HG03571 (cell line): ENCODE measurements around the gene ARPP21.

Experiments
- ATAC-seq: cut with Tn5 transposase; IDR thresholded peaks from one replicate; pipeline ENCODE4 v1.9.1; 2021; ENCODE audit not compliant: unreplicated experiment

ARPP21 gene

GRCh38 chr3:35674451-35675109, 35.3 kb downstream of the ARPP21 start:
- no peak for ATAC-seq

DNA sequence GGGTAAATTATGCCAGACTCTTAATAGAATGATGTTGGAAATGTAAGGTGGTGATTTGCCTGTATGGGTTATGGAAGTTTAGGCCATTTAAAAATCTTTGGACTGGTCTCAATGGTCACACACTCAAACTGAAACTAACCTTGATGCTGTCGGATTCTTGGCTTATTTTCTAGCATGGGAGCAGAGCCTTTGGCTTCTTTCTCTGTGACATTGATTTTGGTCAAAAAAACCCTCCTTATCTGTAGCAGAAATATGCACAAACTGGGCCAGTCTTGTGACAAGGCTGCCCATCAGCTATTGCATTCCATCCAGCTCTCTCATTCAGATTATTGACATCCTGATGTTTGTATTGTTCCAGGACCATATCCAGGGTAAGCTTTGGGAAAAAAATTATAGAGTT, 35.9 kb downstream of the ARPP21 start:
- no peak for ATAC-seq

GRCh38 chr3:35675621-35676020, 36.3 kb downstream of the ARPP21 start:
- ATAC-seq: no peak

- no peak for ATAC-seq
Measured at GRCh38 chr3:35677797-35678196, 38.5 kb downstream of the ARPP21 start.

- ATAC-seq: no peak
Measured at GRCh38 chr3:35678643-35679161, 39.4 kb downstream of the ARPP21 start.

DNA sequence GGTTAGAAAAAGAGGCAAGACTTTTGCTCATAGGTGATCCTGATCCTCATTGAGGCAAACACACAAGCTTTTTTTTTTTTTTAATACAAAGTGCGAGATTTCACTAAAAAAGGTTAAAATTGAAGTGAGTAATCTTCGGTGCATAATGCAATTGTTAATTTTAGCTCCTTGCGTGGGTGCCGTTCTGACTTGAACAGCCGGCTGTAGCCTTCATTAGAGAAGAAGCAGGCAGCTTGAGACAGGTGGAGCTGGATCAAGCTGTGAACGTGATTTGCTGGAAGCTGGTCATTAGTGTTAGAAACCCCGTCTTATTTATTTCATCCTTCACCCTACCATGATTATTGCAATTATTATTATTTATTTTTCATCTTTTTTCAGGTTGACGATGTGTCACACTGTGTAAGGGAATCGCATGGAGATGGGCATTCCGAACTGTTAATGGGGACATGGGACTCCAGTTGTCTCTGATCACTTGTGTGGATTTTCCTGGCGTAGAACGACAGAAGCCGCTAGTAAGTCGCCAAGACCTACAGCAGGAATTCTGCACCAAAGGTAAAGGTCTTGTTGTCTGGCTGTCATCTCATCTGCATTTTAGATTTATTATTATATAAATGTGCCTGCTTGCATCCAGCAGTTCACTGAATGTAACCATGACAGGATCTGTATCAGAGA, 40.2 kb downstream of the ARPP21 start:
- ATAC-seq: no peak

- no peak for ATAC-seq
Measured at GRCh38 chr3:35680866-35681650, 41.7 kb downstream of the ARPP21 start.

GRCh38 chr3:35685153-35685552, 45.8 kb downstream of the ARPP21 start:
- ATAC-seq: no peak

- ATAC-seq: no peak
Measured at GRCh38 chr3:35688826-35689225, 49.5 kb downstream of the ARPP21 start.

GRCh38 chr3:35690271-35690670, 50.9 kb downstream of the ARPP21 start:
- ATAC-seq: no peak

DNA sequence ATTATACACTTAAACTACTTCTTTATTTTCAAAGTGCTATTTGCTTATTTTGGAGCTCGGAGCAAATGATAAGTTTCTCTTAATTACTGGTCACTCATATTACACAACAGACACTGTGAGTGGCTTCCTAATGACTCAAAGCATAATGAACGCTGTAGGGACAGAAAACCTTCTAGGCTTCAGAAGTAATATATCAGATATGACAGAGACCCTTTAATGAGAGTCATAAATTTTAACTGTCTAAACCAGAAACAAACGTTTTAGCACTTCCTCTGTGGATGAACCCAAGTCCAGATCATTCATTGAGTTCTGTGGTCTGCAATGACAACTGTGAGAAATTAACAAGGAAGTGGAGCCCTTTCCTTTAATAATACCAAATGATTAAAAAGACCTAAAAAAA, 66.6 kb downstream of the ARPP21 start:
- ATAC-seq: no peak

- no peak for ATAC-seq
Measured at GRCh38 chr3:35707904-35708303, 68.6 kb downstream of the ARPP21 start.

DNA sequence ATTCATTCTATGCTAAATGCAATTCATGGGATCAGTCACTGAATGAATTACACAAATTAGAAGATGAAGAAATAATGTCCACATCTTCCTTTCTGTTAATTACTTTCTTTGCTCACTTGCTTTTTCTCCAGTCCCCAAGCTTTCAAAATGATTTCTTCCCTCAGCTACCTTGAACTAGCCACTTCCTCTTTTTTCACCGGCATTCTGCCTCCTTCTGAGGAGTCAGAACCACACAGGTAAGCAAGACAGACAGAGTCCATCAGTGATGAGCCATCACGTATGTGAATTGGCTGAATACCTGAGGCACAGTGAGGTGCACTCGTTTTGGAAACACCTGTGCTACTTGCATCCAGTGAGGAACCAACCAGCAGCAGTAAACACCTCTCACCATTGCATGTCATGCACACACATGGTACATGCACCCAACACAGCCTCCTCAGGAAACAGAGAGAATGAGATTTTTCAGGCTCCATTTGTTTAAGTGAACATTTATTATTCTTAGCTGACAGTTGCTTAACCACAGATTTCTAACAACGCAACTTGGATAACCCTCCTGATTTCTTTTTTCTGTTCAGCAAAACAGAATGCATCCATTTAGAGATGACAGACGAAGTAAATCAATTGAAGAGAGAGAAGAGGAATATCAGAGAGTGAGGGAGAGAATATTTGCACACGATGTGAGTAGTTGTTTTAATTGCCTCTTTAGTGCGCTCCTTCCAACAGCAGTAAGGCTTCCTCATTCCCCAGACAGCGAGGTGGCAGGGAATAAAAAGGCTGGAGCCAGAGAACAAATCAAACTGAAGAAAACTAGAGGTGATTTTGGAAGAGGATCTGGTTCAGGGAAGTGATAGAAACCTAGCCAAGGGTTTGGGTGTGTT, 69.3 kb downstream of the ARPP21 start:
- ATAC-seq: no peak

GRCh38 chr3:35709691-35710090, 70.4 kb downstream of the ARPP21 start:
- no peak for ATAC-seq

DNA sequence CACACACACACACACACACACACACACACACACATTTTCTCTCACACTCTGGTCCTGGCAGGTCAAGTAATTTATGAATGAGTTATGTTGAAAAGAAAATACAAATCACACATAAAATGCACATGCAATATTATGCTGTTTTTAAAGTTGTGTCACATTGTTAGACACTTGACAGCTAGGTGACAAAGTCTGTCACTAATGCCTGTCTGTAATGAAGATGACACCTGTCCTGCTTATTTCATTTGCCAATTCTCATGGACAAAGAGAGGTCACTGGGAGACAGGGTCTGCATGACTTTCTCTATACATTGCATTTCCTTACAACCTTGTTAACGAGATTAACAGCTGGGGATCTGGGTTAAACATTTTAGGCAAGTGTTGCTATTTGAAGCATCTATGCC, 71.2 kb downstream of the ARPP21 start:
- no peak for ATAC-seq

- ATAC-seq: no peak
Measured at GRCh38 chr3:35718921-35719320, 79.6 kb downstream of the ARPP21 start.

GRCh38 chr3:35721628-35722027, 82.3 kb downstream of the ARPP21 start:
- ATAC-seq: no peak

DNA sequence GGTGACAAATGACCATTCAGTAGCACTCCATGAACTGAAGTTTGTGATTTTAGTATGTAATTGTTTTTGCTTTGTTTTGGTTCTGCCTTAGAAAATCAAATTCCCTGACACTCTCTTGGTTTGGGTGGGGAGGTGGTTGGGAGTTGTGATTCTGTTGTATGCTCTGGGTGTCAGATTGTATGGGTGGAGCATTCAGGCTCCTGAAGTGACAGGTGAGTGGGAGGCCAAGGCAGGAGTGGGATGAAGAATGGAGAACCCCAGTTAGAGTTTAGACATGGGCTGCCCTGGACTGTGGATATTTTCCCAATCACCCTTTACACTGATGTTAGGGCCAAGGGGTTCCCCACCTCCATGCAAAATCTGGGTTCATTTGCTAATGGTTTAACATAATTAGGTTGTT, 83.6 kb downstream of the ARPP21 start:
- no peak for ATAC-seq

GRCh38 chr3:35723480-35724097, 84.3 kb downstream of the ARPP21 start:
- ATAC-seq: no peak

GRCh38 chr3:35724106-35724505, 84.8 kb downstream of the ARPP21 start:
- ATAC-seq: no peak
